NCI-H2227 (cell line): ENCODE results near the gene NEK6.

Experiments used
- DNase-seq: peaks from one replicate; lab custom pipeline; 2025; ENCODE audit not compliant: unreplicated experiment; lab: John Stamatoyannopoulos, UW

NEK6 gene

GRCh38 chr9:124394596-124394995 lies 136.8 kb downstream of the NEK6 start:
- DNase-seq: no peak

GRCh38 chr9:124395826-124396225 lies 138.1 kb downstream of the NEK6 start:
- no peak for DNase-seq

- no peak for DNase-seq
Observed at GRCh38 chr9:124398191-124398935, 140.6 kb downstream of the NEK6 start.

- no peak for DNase-seq
Observed at GRCh38 chr9:124399323-124399967, 141.7 kb downstream of the NEK6 start.

- no peak for DNase-seq
Observed at GRCh38 chr9:124399968-124400940, 142.5 kb downstream of the NEK6 start.
